Measurements from ENCODE around the gene FAM9A. TPM values are rescaled to one million over a fixed set of nuclear protein-coding genes. Genes with fewer than 3 reads are reported as not detected.

Gene FAM9A
- total and polyA plus RNA-seq, 2 of the 8 experiments (the other 6 are each of a cell fraction or from before 2014, with no cell fraction given) = not detected

- Histone ChIP-seq H3K14ac (ENCODE audit: insufficient read length) (no peak overlapping the region), H2BK12ac (ENCODE audit: low read depth, low read length) (no peak overlapping the region), H3K23me2 (ENCODE audit: low read depth, low read length) (no peaks in the 10 kb centered on the region), H3K23ac (ENCODE audit: insufficient read length) (no peak overlapping the region), H3K4ac (replicated peaks; ENCODE audit: insufficient read length, low read depth, low read length) (no peak overlapping the region), H2BK120ac (replicated peaks; ENCODE audit: low read depth, low read length) (no peak overlapping the region), H4K91ac (replicated peaks; ENCODE audit: insufficient read length, low read length) (no peak overlapping the region), H3K79me1 (ENCODE audit: low read depth, low read length) (no peaks in the 10 kb centered on the region), H3K79me2 (ENCODE audit: control insufficient read depth in 1 of 2, insufficient read depth in 2 of 2, low read length in 2 of 2) (no peaks in the 10 kb centered on the region), H3K27ac (ENCODE audit: low read depth, low read length) (no peak overlapping the region), H3K56ac (replicated peaks; ENCODE audit: insufficient read length, low read depth, low read length) (no peak overlapping the region), H2AK5ac (ENCODE audit: low read depth, low read length) (no peak overlapping the region), H3K36me3 (ENCODE audit: control insufficient read depth in 2 of 4, insufficient read depth in 4 of 4, low read length in 3 of 4) (no peaks in the 10 kb centered on the region), H3K18ac (ENCODE audit: extremely low read depth, low read length) (no peak overlapping the region), H3K4me3 (ENCODE audit: extremely low read depth in 1 of 4, insufficient read depth in 2 of 4, low read depth in 3 of 4, low read length in 4 of 4) (no peak overlapping the region), H4K8ac (ENCODE audit: extremely low read depth, insufficient read depth, low read length) (no peak overlapping the region), H2BK20ac (ENCODE audit: low read length) (no peak overlapping the region), H3K27me3 (replicated peaks in 1 of 4; ENCODE audit: control insufficient read depth in 3 of 4, extremely low read depth in 1 of 4, insufficient read depth in 3 of 4, low read length in 3 of 4) (no peaks in the 10 kb centered on the region), H4K5ac (ENCODE audit: insufficient read length, low read depth, low read length) (no peak overlapping the region), H3K4me1 (replicated peaks in 1 of 4; ENCODE audit: control insufficient read depth in 3 of 4, insufficient read depth in 4 of 4, low read length in 3 of 4) (no peaks in the 10 kb centered on the region), H2BK5ac (ENCODE audit: low read depth, low read length) (no peak overlapping the region), H3K9ac (replicated peaks in 1 of 4; ENCODE audit: extremely low read depth in 1 of 4, low read depth in 3 of 4, low read length in 3 of 4) (no peak overlapping the region), H4K20me1 (replicated peaks in 1 of 2; ENCODE audit: control insufficient read depth in 1 of 2, insufficient read depth in 2 of 2, low read length in 2 of 2) (no peaks in the 10 kb centered on the region), H2BK15ac (ENCODE audit: low read length) (no peak overlapping the region), H3K9me3 (ENCODE audit: insufficient read depth in 2 of 2, low read depth in 1 of 2, low read length in 1 of 2) (no peaks in the 10 kb centered on the region), H3K4me2 (ENCODE audit: insufficient read depth in 1 of 2, low read depth in 2 of 2, low read length in 2 of 2) (no peak overlapping the region), H2AFZ (ENCODE audit: low read length) (no peak overlapping the region)
- no peak for TF ChIP-seq EZH2 (IDR thresholded peaks at IDR 0.05; ENCODE audit: low read depth, low read length, severe bottlenecking)
- no peak for TF ChIP-seq CBX5 (IDR thresholded peaks at IDR 0.05; ENCODE audit: low read depth, low read length)
- no peak for TF ChIP-seq E2F6 (IDR thresholded peaks at IDR 0.05)
- TF ChIP-seq RXRA (IDR thresholded peaks at IDR 0.05; ENCODE audit: insufficient read depth, low read depth, low read length) = no peak
- DNase-seq (ENCODE audit: low read depth in 1 of 2, low spot score in 2 of 2) (no peak), FAIRE-seq (no peak)
- POLR2A ChIA-PET (ENCODE audit: partially characterized antibody) = no interaction called here
- CTCF ChIA-PET (ENCODE audit: partially characterized antibody) = no interaction called here
- 93% methylated on average over 5 of the region's 5 CpGs; no CpG with 5 or more reads in 1 of the 2 experiments for WGBS, 2 experiments (ENCODE audit: extremely low coverage in 1 of 2, insufficient coverage in 1 of 2, insufficient read length in 1 of 2, insufficient replicate concordance in 2 of 2, low coverage in 1 of 2, low lambda C conversion rate in 2 of 2, missing lambda C conversion rate in 1 of 2)
These were observed 45.1 kb upstream of the FAM9A start for GRCh38 chrX:8846266-8846665.

All from H1 (cell line).